Gastroesophageal sphincter (tissue), 3 donors: Measurements from ENCODE around the gene ELK1.

Experiments
- CTCF ChIP-seq, 4 experiments: fragments of 200-600 bp in 2 of 4; fragments of 450-650 bp in 2 of 4; sonication (generic) in 1 of 4; IDR thresholded peaks; one replicate each; pipeline ENCODE4 v1.5.1; 2017 to 2019; ENCODE audit warnings: antibody characterized with exemption in 4 of 4, mild to moderate bottlenecking in 2 of 4, moderate library complexity in 2 of 4
- EP300 ChIP-seq: sonication (generic); formaldehyde crosslinking; IDR thresholded peaks from one replicate; pipeline ENCODE4 v1.6.1; 2017; ENCODE audit warnings: antibody characterized with exemption, mild to moderate bottlenecking
- POLR2A ChIP-seq, 2 donors: fragments of 450-650 bp; IDR thresholded peaks; one replicate each; pipeline ENCODE4 v1.6.1; 2017; ENCODE audit warnings: antibody characterized with exemption in 2 of 2, mild to moderate bottlenecking in 2 of 2, moderate library complexity in 1 of 2
- POLR2AphosphoS5 ChIP-seq: sonication (generic); formaldehyde crosslinking; IDR thresholded peaks from one replicate; pipeline ENCODE4 v1.6.1; 2017; ENCODE audit warnings: antibody characterized with exemption

DNA sequence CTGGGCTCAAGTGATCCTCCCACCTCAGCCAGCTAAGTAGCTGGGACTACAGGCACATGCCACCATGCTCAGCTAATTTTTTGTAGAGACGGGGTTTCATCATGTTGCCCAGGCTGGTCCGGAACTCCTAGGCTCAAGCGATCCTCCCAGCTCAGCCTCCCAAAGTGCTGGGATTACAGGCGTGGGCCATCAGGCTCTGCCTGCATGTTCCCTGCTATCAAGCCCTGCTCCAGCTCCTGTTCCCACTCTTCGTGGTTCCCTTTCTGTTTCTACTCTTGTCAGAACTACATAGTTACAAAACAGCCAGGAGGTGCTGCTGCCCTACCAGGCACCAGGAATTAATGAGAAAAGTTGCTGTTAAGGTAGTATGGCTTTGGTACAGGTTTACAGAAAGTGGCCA is 59.4 kb downstream of the ELK1 start:
- TF ChIP-seq CTCF (IDR thresholded peaks at IDR 0.05) (no peak), POLR2AphosphoS5 (no peak), POLR2A (IDR thresholded peaks at IDR 0.05) (no peak), EP300 (no peak)
